GM10847 (cell line): ENCODE data around the gene NTRK1.

Experiments used
- POLR2A ChIP-seq: IDR thresholded peaks from 2 replicates; pipeline ENCODE4 v1.6.1; 2011; ENCODE audit not compliant: insufficient read length; ENCODE audit errors: extremely low read depth

The NTRK1 gene

GRCh38 chr1:156893048-156893953 is 32.6 kb downstream of the NTRK1 start, which contains the start of gene PEAR1:
PEAR1 (plus strand) TSS chr1:156893718; CDS start chr1:156903927, 10,209 bp downstream.
- TF ChIP-seq POLR2A = no peak

GRCh38 chr1:156894001-156894400 is 33.3 kb downstream of the NTRK1 start:
- TF ChIP-seq POLR2A = no peak

GRCh38 chr1:156894711-156895454 is 34.2 kb downstream of the NTRK1 start:
- no peak for TF ChIP-seq POLR2A

- TF ChIP-seq POLR2A = no peak
These were observed 34.8 kb downstream of the NTRK1 start for GRCh38 chr1:156895455-156895812.

GRCh38 chr1:156895927-156896326 is 35.3 kb downstream of the NTRK1 start:
- TF ChIP-seq POLR2A = no peak

GRCh38 chr1:156896490-156897033 is 35.9 kb downstream of the NTRK1 start:
- no peak for TF ChIP-seq POLR2A

- no peak for TF ChIP-seq POLR2A
These were observed 36.6 kb downstream of the NTRK1 start for GRCh38 chr1:156897078-156897825.

- TF ChIP-seq POLR2A = no peak
These were observed 37.5 kb downstream of the NTRK1 start for GRCh38 chr1:156898161-156898566.

GRCh38 chr1:156898971-156899664 is 38.5 kb downstream of the NTRK1 start:
- TF ChIP-seq POLR2A = no peak

GRCh38 chr1:156899956-156900718 is 39.5 kb downstream of the NTRK1 start:
- TF ChIP-seq POLR2A = no peak

- TF ChIP-seq POLR2A = no peak
These were observed 40.4 kb downstream of the NTRK1 start for GRCh38 chr1:156900896-156901589.

GRCh38 chr1:156901590-156901900 is 40.9 kb downstream of the NTRK1 start:
- no peak for TF ChIP-seq POLR2A
